GM23248 (cell line): ENCODE data around the gene SLC9A9.

Source experiments
- EZH2 ChIP-seq: fragments of 200-600 bp; sonication (generic); IDR thresholded peaks from 2 replicates; pipeline ENCODE4 v1.6.1; 2018; ENCODE audit warnings: antibody characterized with exemption, mild to moderate bottlenecking; ENCODE audit not compliant: insufficient read depth, poor library complexity, severe bottlenecking
- EZH2phosphoT487 ChIP-seq: fragments of 200-600 bp; sonication (generic); IDR thresholded peaks from 2 replicates; pipeline ENCODE4 v1.6.1; 2018; ENCODE audit warnings: antibody characterized with exemption, moderate library complexity, mild to moderate bottlenecking, low read depth; ENCODE audit not compliant: insufficient read depth

GRCh38 chr3:143536817-143537535 lies 311.3 kb downstream of the SLC9A9 start:
- TF ChIP-seq EZH2 = no peak
- no peak for TF ChIP-seq EZH2phosphoT487
